Kidney (tissue), 14 donors: ENCODE data around the gene RFPL1. TPM values are rescaled to one million over a fixed set of nuclear protein-coding genes. Genes with fewer than 3 reads are reported as not detected.

Source experiments
- DNase-seq, 5 donors: peaks; one replicate each; pipeline ENCODE4 v3.0.0-alpha.2; 2013 to 2020
- FAIRE-seq: peaks from 2 replicates; lab custom pipeline; 2012; peaks lifted over from hg19 to GRCh38; lab: Jason Lieb, UNC
- H3K27ac ChIP-seq, 2 donors: one replicate each; pipeline ENCODE4 v1.7.0; 2013; ENCODE audit warnings: low read depth in 2 of 2, low read length in 2 of 2, inconsistent platforms in 1 of 2
- H3K27me3 ChIP-seq: one replicate; pipeline ENCODE4 v1.7.1; 2013; ENCODE audit warnings: low read length, inconsistent platforms; ENCODE audit not compliant: control insufficient read depth, insufficient read depth
- H3K36me3 ChIP-seq, 3 donors: one replicate each; pipeline versions ENCODE4 v1.7.0 to v1.7.1; 2013; ENCODE audit warnings: low read length in 3 of 3, control low read depth in 1 of 3, inconsistent platforms in 1 of 3; ENCODE audit not compliant: insufficient read depth in 3 of 3, control insufficient read depth in 2 of 3
- H3K4me1 ChIP-seq, 3 donors: one replicate each; pipeline versions ENCODE4 v1.7.0 to v1.7.1; 2013; ENCODE audit warnings: low read length in 3 of 3, inconsistent platforms in 1 of 3, low read depth in 1 of 3; ENCODE audit not compliant: control insufficient read depth in 2 of 3, insufficient read depth in 2 of 3
- H3K4me3 ChIP-seq, 3 donors: one replicate each; pipeline versions ENCODE4 v1.7.0 to v1.8.1; 2013; ENCODE audit warnings: low read length in 3 of 3, control low read depth in 1 of 3, inconsistent platforms in 1 of 3
- H3K9ac ChIP-seq, 3 donors: one replicate each; pipeline versions ENCODE4 v1.7.0 to v1.7.1; 2013; ENCODE audit warnings: low read length in 3 of 3, control low read depth in 1 of 3, inconsistent platforms in 1 of 3
- H3K9me3 ChIP-seq, 3 donors: one replicate each; pipeline versions ENCODE4 v1.7.0 to v1.7.1; 2013; ENCODE audit warnings: low read length in 3 of 3, control low read depth in 1 of 3, inconsistent platforms in 1 of 3; ENCODE audit not compliant: control insufficient read depth in 2 of 3, insufficient read depth in 1 of 3
- intact Hi-C: fragments of 100-400 bp; cut with DNase I; formaldehyde crosslinking; loops from one replicate; pipeline ENCODE4 v1.11.1; 2022
- polyA plus RNA-seq: library from polyadenylated mRNA; stranded (reverse); fragments of 350-450 nt; fragmentation: Illumina TruSeq; extraction: RNeasy Lipid Tissue Mini Kit (QIAGEN cat#74804); gene quantifications from one replicate; pipeline ENCODE4 v1.2.3, GENCODE V29; 2014; ENCODE audit warnings: low read depth, low replicate concordance; ENCODE audit not compliant: insufficient read depth
- total RNA-seq: library from RNA; stranded (reverse); fragmentation: NEBNext Ultra II Directional; extraction: Animal tissue kit (Norgen Biotek cat#: 25700); gene quantifications from one replicate; pipeline ENCODE4 v1.2.1, GENCODE V29; 2021
- TF ChIP-seq, protein P1 (sequence below): IDR thresholded peaks from 3 replicates; pipeline ENCODE4 v1.5.1; 2012; ENCODE audit warnings: mild to moderate bottlenecking, moderate library complexity, borderline replicate concordance; ENCODE audit not compliant: insufficient read depth; ENCODE audit errors: extremely low read depth
- donor health status: control.
- donor health status: control.
- donor health status: control.
- donor health status: control.
- donor health status: control.
- donor health status: DM: yes; HTN: yes; CAD: no.
- donor health status: Normal renal cell carcinoma (clear cell type).

RFPL1 gene
- total and polyA plus RNA-seq, 2 donors from 2014 or later: not detected

DNA sequence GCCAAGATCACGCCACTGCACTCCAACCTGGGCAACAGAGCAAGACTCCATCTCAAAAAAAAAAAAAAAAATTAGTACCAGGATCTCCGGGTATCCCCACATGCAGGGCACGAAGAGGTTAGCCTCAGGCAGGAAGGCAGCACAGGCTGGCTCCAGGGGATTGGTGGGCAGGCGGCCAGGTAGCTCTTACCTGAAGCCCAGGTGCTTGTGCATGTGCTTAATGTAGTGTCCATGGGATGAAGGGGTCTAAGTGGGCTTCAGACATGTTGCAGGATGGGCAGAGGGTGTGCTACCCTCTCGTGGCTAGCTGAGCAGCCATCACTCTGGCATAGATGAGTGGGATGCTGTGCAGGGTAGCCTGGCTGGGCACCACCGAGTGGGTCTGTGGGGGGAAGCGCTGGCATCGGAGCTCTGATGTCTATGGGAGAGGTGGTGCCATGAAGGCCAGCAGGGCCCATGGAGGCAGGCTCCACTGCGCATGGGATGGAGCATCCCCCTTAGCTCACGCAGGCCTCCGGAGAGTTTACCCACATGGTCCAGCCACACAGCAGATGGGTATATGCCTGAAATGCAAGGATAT lies 11.0 kb downstream of the RFPL1 start:
- DNase-seq (peak in 1 of 5 donors; percentile 17), FAIRE-seq (no peak)
- TF ChIP-seq, protein P1, sequence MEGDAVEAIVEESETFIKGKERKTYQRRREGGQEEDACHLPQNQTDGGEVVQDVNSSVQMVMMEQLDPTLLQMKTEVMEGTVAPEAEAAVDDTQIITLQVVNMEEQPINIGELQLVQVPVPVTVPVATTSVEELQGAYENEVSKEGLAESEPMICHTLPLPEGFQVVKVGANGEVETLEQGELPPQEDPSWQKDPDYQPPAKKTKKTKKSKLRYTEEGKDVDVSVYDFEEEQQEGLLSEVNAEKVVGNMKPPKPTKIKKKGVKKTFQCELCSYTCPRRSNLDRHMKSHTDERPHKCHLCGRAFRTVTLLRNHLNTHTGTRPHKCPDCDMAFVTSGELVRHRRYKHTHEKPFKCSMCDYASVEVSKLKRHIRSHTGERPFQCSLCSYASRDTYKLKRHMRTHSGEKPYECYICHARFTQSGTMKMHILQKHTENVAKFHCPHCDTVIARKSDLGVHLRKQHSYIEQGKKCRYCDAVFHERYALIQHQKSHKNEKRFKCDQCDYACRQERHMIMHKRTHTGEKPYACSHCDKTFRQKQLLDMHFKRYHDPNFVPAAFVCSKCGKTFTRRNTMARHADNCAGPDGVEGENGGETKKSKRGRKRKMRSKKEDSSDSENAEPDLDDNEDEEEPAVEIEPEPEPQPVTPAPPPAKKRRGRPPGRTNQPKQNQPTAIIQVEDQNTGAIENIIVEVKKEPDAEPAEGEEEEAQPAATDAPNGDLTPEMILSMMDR: no peak

DNA sequence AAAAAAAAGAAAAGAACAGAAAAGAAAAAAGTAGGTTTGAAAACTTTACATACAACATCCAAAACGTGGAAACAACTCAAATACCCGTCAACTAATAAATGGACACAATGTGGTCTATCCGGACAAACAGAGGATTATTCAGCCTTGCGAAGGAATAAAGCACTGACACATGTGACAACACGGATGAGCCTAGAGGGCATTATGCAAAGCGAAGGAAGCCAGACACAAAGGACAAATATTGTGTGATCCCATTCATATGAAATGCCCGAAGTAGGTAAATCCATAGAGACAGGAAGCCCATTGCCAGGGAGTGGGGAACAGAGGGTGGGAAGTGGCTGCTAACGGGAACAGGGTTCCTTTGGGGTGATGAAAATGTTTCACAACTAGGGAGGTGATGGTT lies 11.8 kb downstream of the RFPL1 start:
- FAIRE-seq (no peak), DNase-seq (peak in 1 of 5 donors; percentile 2)
- no peaks in the 10 kb centered on the region for H3K4me1 ChIP-seq
- H3K4me3 ChIP-seq: no peak overlapping the region
- intact Hi-C loops: no loop called here
- H3K36me3 ChIP-seq: no peaks in the 10 kb centered on the region
- no peaks in the 10 kb centered on the region for H3K27me3 ChIP-seq
- no peak overlapping the region for H3K9ac ChIP-seq
- TF ChIP-seq, protein P1: no peak
- H3K9me3 ChIP-seq: no peaks in the 10 kb centered on the region
- H3K27ac ChIP-seq: no peak overlapping the region

More for the DNA sequence above, 11.0 kb downstream of the RFPL1 start:
- no peak overlapping the region for H3K9ac ChIP-seq
- H3K4me1 ChIP-seq: no peaks in the 10 kb centered on the region
- intact Hi-C loops: no loop called here
- H3K27ac ChIP-seq: no peak overlapping the region
- H3K36me3 ChIP-seq: no peaks in the 10 kb centered on the region
- H3K9me3 ChIP-seq: no peaks in the 10 kb centered on the region
- H3K27me3 ChIP-seq: no peaks in the 10 kb centered on the region
- H3K4me3 ChIP-seq: no peak overlapping the region

DNA sequence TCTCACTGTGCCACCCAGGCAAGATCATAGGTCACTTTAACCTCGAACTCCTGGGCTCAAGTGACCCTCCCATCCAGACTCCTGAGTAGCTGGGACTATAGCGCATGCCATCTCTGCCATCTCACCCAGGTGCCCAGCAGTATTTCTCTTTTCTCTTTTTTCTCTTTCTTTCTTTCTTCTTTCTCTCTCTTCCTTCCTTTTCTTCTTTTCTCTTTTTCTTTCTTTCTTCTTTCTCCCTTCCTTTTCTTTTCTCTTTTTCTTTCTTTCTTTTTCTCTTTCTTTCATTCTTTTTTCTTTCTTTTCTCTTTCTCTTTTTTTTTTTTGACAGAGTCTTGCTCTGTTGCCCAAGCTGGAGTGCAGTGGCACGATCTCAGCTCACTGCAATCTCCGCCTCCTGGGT lies 13.5 kb downstream of the RFPL1 start:
- H3K4me3 ChIP-seq: no peak overlapping the region
- FAIRE-seq (no peak), DNase-seq (no peak)
- TF ChIP-seq, protein P1: no peak
- no peaks in the 10 kb centered on the region for H3K36me3 ChIP-seq
- H3K9me3 ChIP-seq: no peaks in the 10 kb centered on the region
- no peaks in the 10 kb centered on the region for H3K27me3 ChIP-seq
- H3K9ac ChIP-seq: no peak overlapping the region
- intact Hi-C loops: no loop called here
- H3K4me1 ChIP-seq: no peaks in the 10 kb centered on the region
- H3K27ac ChIP-seq: no peak overlapping the region

DNA sequence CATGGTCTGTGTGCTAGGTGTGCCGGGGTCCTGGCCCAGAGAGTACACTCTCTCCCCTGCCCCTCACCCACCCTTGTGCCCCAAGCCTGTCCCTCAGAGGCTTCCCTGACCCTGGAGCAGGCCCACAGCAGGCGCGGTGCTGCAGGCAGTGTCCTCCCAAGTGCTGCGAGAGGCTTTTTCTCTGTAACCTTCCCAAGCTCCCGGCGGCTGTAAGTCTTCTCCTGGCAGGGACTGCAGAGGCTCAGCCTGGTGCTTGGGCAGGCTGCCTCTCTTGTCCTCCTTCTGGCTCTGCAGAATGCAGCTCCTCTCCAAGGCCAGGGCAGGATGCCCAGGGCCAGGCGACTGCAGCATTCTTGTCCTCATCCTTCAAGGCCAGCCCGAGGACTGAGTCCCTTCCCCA lies 15.9 kb downstream of the RFPL1 start:
- intact Hi-C loops: no loop called here
- H3K27ac ChIP-seq: no peak overlapping the region
- FAIRE-seq: no peak
- H3K27me3 ChIP-seq: no peaks in the 10 kb centered on the region
- TF ChIP-seq, protein P1: no peak
- no peaks in the 10 kb centered on the region for H3K4me1 ChIP-seq
- H3K36me3 ChIP-seq: no peaks in the 10 kb centered on the region
- H3K9ac ChIP-seq: no peak overlapping the region
- DNase-seq: no peak
- H3K9me3 ChIP-seq: no peaks in the 10 kb centered on the region
- no peak overlapping the region for H3K4me3 ChIP-seq
